ENCODE measurements around the gene HS3ST5.

Gene HS3ST5

GRCh38 chr6:114276783-114277182, 66.0 kb downstream of the HS3ST5 start:
- TF ChIP-seq CTCF (IDR thresholded peaks at IDR 0.05) = no peak
- no peaks in the 10 kb centered on the region for H3K36me3 ChIP-seq
- no peak overlapping the region for H3K4me3 ChIP-seq
- intact Hi-C loops (cut with DNase I; ENCODE audit: low total_unique reads) = no loop called here
- H3K4me1 ChIP-seq = no peaks in the 10 kb centered on the region
- H3K27me3 ChIP-seq = no peaks in the 10 kb centered on the region
- no peaks in the 10 kb centered on the region for H3K9me3 ChIP-seq
- H3K27ac ChIP-seq = no peak overlapping the region
- no peak for DNase-seq

GRCh38 chr6:114274836-114275235, 68.0 kb downstream of the HS3ST5 start:
- Histone ChIP-seq H3K9me3 (no peaks in the 10 kb centered on the region), H3K4me1 (no peaks in the 10 kb centered on the region), H3K36me3 (no peaks in the 10 kb centered on the region), H3K27me3 (no peaks in the 10 kb centered on the region), H3K27ac (no peak overlapping the region), H3K4me3 (no peak overlapping the region)
- intact Hi-C loops (cut with DNase I; ENCODE audit: low total_unique reads) = no loop called here
- no peak for TF ChIP-seq CTCF (IDR thresholded peaks at IDR 0.05)
- DNase-seq = no peak

GRCh38 chr6:114272582-114272981, 70.2 kb downstream of the HS3ST5 start:
- intact Hi-C loops (cut with DNase I; ENCODE audit: low total_unique reads) = no loop called here
- no peaks in the 10 kb centered on the region for H3K27me3 ChIP-seq
- no peak for DNase-seq

GRCh38 chr6:114271405-114271804, 71.4 kb downstream of the HS3ST5 start:
- H3K27ac ChIP-seq = no peak overlapping the region
- no peaks in the 10 kb centered on the region for H3K27me3 ChIP-seq
- DNase-seq = no peak
- H3K4me3 ChIP-seq = no peak overlapping the region
- no peaks in the 10 kb centered on the region for H3K4me1 ChIP-seq
- no peak for TF ChIP-seq CTCF (IDR thresholded peaks at IDR 0.05)
- intact Hi-C loops (cut with DNase I; ENCODE audit: low total_unique reads) = no loop called here
- H3K9me3 ChIP-seq = no peaks in the 10 kb centered on the region
- no peaks in the 10 kb centered on the region for H3K36me3 ChIP-seq

More at GRCh38 chr6:114272582-114272981, 70.2 kb downstream of the HS3ST5 start:
- H3K4me3 ChIP-seq = no peak overlapping the region
- no peak overlapping the region for H3K27ac ChIP-seq
- no peaks in the 10 kb centered on the region for H3K4me1 ChIP-seq
- H3K9me3 ChIP-seq = no peaks in the 10 kb centered on the region
- H3K36me3 ChIP-seq = no peaks in the 10 kb centered on the region
- TF ChIP-seq CTCF (IDR thresholded peaks at IDR 0.05) = no peak

GRCh38 chr6:114267897-114268296, 74.9 kb downstream of the HS3ST5 start:
- intact Hi-C loops (cut with DNase I; ENCODE audit: low total_unique reads) = no loop called here
- H3K9me3 ChIP-seq = no peaks in the 10 kb centered on the region
- no peak for DNase-seq
- H3K27ac ChIP-seq = no peak overlapping the region
- H3K4me1 ChIP-seq = no peaks in the 10 kb centered on the region
- no peak for TF ChIP-seq CTCF (IDR thresholded peaks at IDR 0.05)
- H3K4me3 ChIP-seq = no peak overlapping the region
- no peaks in the 10 kb centered on the region for H3K27me3 ChIP-seq
- H3K36me3 ChIP-seq = no peaks in the 10 kb centered on the region

- Histone ChIP-seq H3K27me3 (no peaks in the 10 kb centered on the region), H3K4me3 (no peak overlapping the region), H3K4me1 (no peaks in the 10 kb centered on the region), H3K27ac (no peak overlapping the region), H3K36me3 (no peaks in the 10 kb centered on the region), H3K9me3 (no peaks in the 10 kb centered on the region)
- intact Hi-C loops (cut with DNase I; ENCODE audit: low total_unique reads) = no loop called here
- no peak for DNase-seq
- TF ChIP-seq CTCF (IDR thresholded peaks at IDR 0.05) = no peak
Measured at GRCh38 chr6:114260810-114261209, 82.0 kb downstream of the HS3ST5 start.
